Testis (tissue), 3 donors: ENCODE results near the gene BEST1. TPM values are rescaled to one million over a fixed set of nuclear protein-coding genes. Genes with fewer than 3 reads are reported as not detected.

Experiments used
- DNase-seq: peaks from one replicate; pipeline ENCODE4 v3.0.0-alpha.2; 2019
- H3K27ac ChIP-seq, 2 donors: fragments of 200-600 bp; sonication (generic); one replicate each; pipeline ENCODE4 v1.5.1; 2019
- H3K27me3 ChIP-seq: fragments of 200-600 bp; sonication (generic); one replicate; pipeline ENCODE4 v1.5.1; 2019
- H3K36me3 ChIP-seq: fragments of 200-600 bp; sonication (generic); one replicate; pipeline ENCODE4 v1.5.1; 2017; ENCODE audit warnings: low read depth; ENCODE audit errors: missing control alignments
- H3K4me1 ChIP-seq: fragments of 200-600 bp; sonication (generic); one replicate; pipeline ENCODE4 v1.5.1; 2019
- H3K4me3 ChIP-seq, 2 donors: fragments of 200-600 bp; sonication (generic); one replicate each; pipeline ENCODE4 v1.5.1; 2017 to 2019
- H3K9me3 ChIP-seq: fragments of 200-600 bp; sonication (generic); one replicate; pipeline ENCODE4 v1.5.1; 2017
- POLR2A ChIP-seq: fragments of 450-650 bp; IDR thresholded peaks from one replicate; pipeline ENCODE4 v1.6.1; 2017; ENCODE audit warnings: antibody characterized with exemption, mild to moderate bottlenecking, moderate library complexity
- WGBS, 2 donors: methylation state at CpG; one replicate each; pipeline ENCODE4 v1.1.5; 2018; 5-methylcytosine and 5-hydroxymethylcytosine counted together
- intact Hi-C: fragments of 100-400 bp; cut with DNase I; formaldehyde crosslinking; loops from one replicate; pipeline ENCODE4 v1.15.1; 2023; ENCODE audit warnings: low total_unique reads
- polyA plus RNA-seq: library from polyadenylated mRNA; stranded (reverse); fragments of 350-450 nt; fragmentation: Illumina TruSeq; extraction: RNeasy Lipid Tissue Mini Kit (QIAGEN cat#74804); gene quantifications from one replicate; pipeline ENCODE4 v1.2.3, GENCODE V29; 2014; ENCODE audit warnings: low read depth, low replicate concordance; ENCODE audit not compliant: insufficient read depth
- total RNA-seq, 2 donors: library from RNA; depleted of rRNA; stranded (reverse); fragments of >200 nt; gene quantifications; one replicate each; pipeline ENCODE4 v1.2.3, GENCODE V29; 2016
- TF ChIP-seq, protein P1 (sequence below), 3 experiments: fragments of 450-650 bp in 2 of 3; fragments of 200-600 bp in 1 of 3; sonication (generic) in 1 of 3; IDR thresholded peaks; one replicate each; pipeline ENCODE4 v1.5.1; 2016 to 2019; ENCODE audit warnings: antibody characterized with exemption in 3 of 3, mild to moderate bottlenecking in 2 of 3, moderate library complexity in 1 of 3

The BEST1 gene
- total and polyA plus RNA-seq, 3 donors from 2014 or later = 9.2 to 33.4 (median 21.0) TPM

DNA sequence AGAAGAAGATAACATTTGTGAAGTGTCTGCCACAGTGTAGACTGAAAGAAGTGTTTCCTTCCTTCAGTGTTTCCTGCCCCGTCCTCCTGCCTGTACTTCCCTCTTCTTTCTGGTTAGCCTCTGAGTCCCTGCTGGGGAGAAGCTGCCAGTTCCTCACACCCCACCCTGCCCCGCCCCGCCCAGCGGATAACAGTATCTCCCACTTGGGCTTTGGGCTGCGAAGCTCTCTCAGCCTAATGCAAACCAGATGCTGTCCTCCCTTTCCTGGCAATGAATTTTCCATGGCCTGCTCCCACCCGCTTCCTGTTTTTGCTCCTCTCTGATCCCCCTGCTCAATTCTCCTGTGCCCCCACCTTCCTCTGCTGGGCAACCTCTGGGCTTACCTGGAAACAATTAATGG lies 27.6 kb upstream of the BEST1 start:
- Histone ChIP-seq H3K9me3 (no peaks in the 10 kb centered on the region), H3K4me1 (peaks cover 56% of the 10 kb centered on the region), H3K36me3 (no peaks in the 10 kb centered on the region), H3K4me3 (no peak overlapping the region), H3K27ac (peak overlapping the region; percentile 71 to 83), H3K27me3 (no peaks in the 10 kb centered on the region)
- WGBS, 2 donors = 27 to 33% methylated on average over 6 of the region's 6 CpGs
- TF ChIP-seq, protein P1, sequence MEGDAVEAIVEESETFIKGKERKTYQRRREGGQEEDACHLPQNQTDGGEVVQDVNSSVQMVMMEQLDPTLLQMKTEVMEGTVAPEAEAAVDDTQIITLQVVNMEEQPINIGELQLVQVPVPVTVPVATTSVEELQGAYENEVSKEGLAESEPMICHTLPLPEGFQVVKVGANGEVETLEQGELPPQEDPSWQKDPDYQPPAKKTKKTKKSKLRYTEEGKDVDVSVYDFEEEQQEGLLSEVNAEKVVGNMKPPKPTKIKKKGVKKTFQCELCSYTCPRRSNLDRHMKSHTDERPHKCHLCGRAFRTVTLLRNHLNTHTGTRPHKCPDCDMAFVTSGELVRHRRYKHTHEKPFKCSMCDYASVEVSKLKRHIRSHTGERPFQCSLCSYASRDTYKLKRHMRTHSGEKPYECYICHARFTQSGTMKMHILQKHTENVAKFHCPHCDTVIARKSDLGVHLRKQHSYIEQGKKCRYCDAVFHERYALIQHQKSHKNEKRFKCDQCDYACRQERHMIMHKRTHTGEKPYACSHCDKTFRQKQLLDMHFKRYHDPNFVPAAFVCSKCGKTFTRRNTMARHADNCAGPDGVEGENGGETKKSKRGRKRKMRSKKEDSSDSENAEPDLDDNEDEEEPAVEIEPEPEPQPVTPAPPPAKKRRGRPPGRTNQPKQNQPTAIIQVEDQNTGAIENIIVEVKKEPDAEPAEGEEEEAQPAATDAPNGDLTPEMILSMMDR (IDR thresholded peaks at IDR 0.05) = no peak
- no peak for TF ChIP-seq POLR2A
- DNase-seq = peak; percentile 85
- intact Hi-C loops = no loop called here

DNA sequence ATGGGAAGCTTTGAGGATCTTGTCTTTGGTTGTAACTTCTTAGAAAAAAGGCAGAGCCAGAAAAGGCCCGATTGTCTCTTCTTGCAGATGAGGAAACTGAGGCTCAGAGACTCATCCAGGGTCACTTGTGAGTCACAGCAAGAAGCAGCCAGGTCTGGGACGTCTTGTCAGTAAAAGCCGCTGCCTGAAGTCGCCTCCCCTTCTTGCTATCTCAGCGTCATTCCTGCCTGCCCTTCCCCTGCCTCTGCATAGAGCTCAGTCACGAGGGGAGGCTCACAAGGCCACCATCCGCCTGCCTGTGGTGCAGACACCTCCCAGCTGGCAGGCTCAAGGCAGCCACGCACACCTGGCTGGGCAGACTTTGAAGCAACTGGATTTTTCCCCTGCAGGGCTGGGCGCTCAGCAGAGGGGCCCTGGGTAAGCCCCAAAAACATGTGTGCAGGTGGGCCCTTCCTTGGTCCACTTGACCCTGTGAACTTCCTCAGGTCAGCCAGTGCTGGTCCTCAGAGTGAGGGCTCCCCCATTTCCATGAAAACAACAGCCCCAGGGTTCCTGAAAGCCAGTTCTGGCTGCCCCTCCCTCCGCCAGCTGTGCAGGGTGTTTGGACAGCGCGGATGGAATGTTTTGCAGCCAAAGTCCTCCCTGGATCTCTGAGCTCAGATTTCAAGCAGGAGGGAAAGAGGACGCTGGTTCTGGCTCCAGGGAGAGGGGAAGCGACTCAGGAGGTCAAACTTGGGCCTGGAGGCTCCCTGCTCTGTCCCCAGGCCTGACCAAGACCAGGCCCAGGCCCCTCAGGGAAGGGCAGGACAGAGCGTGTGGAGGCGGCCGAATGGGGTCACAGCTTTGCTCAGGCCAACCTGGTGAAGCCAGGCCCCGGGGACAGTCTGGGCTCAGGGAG lies 26.7 kb upstream of the BEST1 start:
- peaks cover 47% of the 10 kb centered on the region for H3K4me1 ChIP-seq
- peak; percentile 97 for DNase-seq
- peak overlapping the region; percentile 71 to 83 for H3K27ac ChIP-seq
- no peaks in the 10 kb centered on the region for H3K27me3 ChIP-seq
- WGBS, 2 donors = 23 to 43% methylated on average over 13 to 18 of the region's 18 CpGs
- intact Hi-C loops = no loop called here
- no peaks in the 10 kb centered on the region for H3K9me3 ChIP-seq
- H3K4me3 ChIP-seq = no peak overlapping the region
- TF ChIP-seq, protein P1 (IDR thresholded peaks at IDR 0.05) = no peak
- TF ChIP-seq POLR2A = no peak
- no peaks in the 10 kb centered on the region for H3K36me3 ChIP-seq

DNA sequence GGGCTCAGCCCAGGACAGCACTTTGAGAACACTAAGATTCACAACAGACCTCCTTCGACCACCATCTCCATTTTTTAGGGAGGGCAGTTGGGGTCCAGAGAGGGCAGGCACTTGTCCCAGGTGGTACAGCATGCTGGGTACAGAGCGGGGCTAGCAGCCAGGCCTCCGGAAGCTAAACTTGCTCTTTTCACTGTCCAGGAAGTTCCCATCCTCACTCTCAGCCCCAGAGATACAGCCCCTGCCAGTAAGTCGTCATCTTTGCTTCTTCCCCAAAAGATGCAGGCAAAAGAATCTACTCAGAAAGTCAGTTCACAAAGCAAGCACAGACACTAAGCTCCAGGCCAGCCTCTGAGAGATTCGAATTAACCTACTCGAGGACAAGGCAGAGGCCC lies 26.1 kb upstream of the BEST1 start:
- H3K27ac ChIP-seq = peak overlapping the region; percentile 71 to 83
- H3K36me3 ChIP-seq = no peaks in the 10 kb centered on the region
- DNase-seq = no peak
- H3K9me3 ChIP-seq = no peaks in the 10 kb centered on the region
- 44 to 56% methylated on average over 5 to 6 of the region's 6 CpGs for WGBS, 2 donors
- H3K27me3 ChIP-seq = no peaks in the 10 kb centered on the region
- H3K4me1 ChIP-seq = peaks cover 41% of the 10 kb centered on the region
- intact Hi-C loops = no loop called here
- TF ChIP-seq, protein P1 (IDR thresholded peaks at IDR 0.05) = no peak
- no peak for TF ChIP-seq POLR2A
- H3K4me3 ChIP-seq = no peak overlapping the region

DNA sequence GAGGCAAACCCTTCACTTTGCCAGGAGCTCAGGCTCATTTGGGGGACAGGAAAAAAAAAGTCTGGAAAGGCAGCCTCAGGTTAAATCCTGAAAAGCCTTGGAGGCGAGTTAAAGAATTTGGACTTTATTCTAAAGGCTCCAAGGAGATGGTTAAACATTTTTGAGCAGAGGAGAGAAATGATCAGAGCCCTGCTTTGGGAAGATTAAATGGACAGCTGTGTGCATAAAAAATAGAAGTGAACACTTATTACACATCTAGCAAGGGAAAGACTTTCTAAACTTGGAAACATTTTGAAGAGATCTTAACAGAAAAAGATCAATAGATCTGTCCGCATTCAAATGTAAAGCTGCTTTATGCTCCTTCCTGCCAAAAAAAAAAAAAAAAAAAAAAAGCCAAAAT lies 24.4 kb upstream of the BEST1 start:
- H3K27ac ChIP-seq = no peak overlapping the region
- H3K9me3 ChIP-seq = no peaks in the 10 kb centered on the region
- no peak for DNase-seq
- intact Hi-C loops = no loop called here
- peaks cover 27% of the 10 kb centered on the region for H3K4me1 ChIP-seq
- 86 to 91% methylated on average over 2 of the region's 2 CpGs for WGBS, 2 donors
- H3K27me3 ChIP-seq = no peaks in the 10 kb centered on the region
- no peaks in the 10 kb centered on the region for H3K36me3 ChIP-seq
- no peak overlapping the region for H3K4me3 ChIP-seq
- no peak for TF ChIP-seq POLR2A
- TF ChIP-seq, protein P1 (IDR thresholded peaks at IDR 0.05) = no peak
